Activated CD4-positive, alpha-beta memory T cell treated with anti-CD3 and anti-CD28 coated beads for 36 hours (primary cell): ENCODE data around the gene PPP2R5E. TPM values are rescaled to one million over a fixed set of nuclear protein-coding genes. Genes with fewer than 3 reads are reported as not detected.

Experiments used
- CTCF ChIA-PET: fragments of 350-600 bp; sonication (Branson Sonifier 250); formaldehyde crosslinking; loops from one replicate; lab custom pipeline; 2021; ENCODE audit warnings: antibody characterized with exemption, inconsistent platforms; lab: Charles Lee
- POLR2A ChIA-PET: fragments of 350-600 bp; sonication (Branson Sonifier 250); formaldehyde crosslinking; loops from one replicate; lab custom pipeline; 2021; ENCODE audit warnings: antibody characterized with exemption; lab: Charles Lee
- DNase-seq: peaks from one replicate; pipeline ENCODE4 v3.0.0-alpha.2; 2020
- H3K27ac Mint-ChIP-seq: one replicate; pipeline ENCODE4 v1.8.0; 2021; ENCODE audit warnings: mixed read lengths
- H3K27me3 Mint-ChIP-seq: one replicate; pipeline ENCODE4 v1.8.0; 2021; ENCODE audit warnings: mixed read lengths
- H3K36me3 Mint-ChIP-seq: one replicate; pipeline ENCODE4 v1.8.0; 2021; ENCODE audit warnings: mixed read lengths
- H3K4me1 Mint-ChIP-seq: one replicate; pipeline ENCODE4 v1.8.0; 2021; ENCODE audit warnings: low read depth, mixed read lengths
- H3K4me3 Mint-ChIP-seq: one replicate; pipeline ENCODE4 v1.8.0; 2021; ENCODE audit warnings: mild to moderate bottlenecking, mixed read lengths
- H3K9me3 Mint-ChIP-seq: one replicate; pipeline ENCODE4 v1.8.0; 2021; ENCODE audit warnings: mixed read lengths
- intact Hi-C: fragments of 100-400 bp; cut with micrococcal nuclease; formaldehyde crosslinking; loops from one replicate; pipeline ENCODE4 v1.15.1; 2023
- total RNA-seq, 2 experiments: library from RNA; stranded (reverse); gene quantifications; one replicate each; pipeline ENCODE4 v1.2.3, GENCODE V29; 2021

PPP2R5E gene
- total RNA-seq, 2 experiments from 2014 or later: 37.7 to 37.8 TPM

DNA sequence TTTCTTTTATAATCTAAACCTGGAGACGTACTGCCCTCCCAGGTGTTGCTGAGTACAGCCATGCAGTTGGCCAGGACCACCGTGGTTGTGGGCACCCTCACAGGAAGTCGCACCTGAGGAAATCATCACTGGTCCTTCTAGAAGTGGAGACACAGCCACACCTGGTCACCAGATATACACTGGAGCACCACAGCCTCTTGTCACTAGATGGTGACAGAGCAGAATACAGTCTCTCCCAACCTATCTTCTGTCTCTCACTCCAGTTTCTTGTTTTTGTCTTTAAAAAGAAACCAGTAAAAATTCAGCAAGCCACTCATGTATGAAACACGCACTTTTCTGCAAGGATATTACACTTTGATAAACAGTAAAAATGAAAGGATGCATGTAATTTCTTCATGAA, 181.4 kb downstream of the PPP2R5E start:
- Mint-ChIP-seq H3K4me3 (no peak overlapping the region), H3K27me3 (peaks cover 7% of the 10 kb centered on the region), H3K4me1 (no peaks in the 10 kb centered on the region), H3K27ac (no peak overlapping the region), H3K36me3 (no peaks in the 10 kb centered on the region), H3K9me3 (peaks cover 11% of the 10 kb centered on the region)
- no peak for DNase-seq
- intact Hi-C loops: no loop called here
- ChIA-PET POLR2A (no interaction called here), CTCF (no interaction called here)

DNA sequence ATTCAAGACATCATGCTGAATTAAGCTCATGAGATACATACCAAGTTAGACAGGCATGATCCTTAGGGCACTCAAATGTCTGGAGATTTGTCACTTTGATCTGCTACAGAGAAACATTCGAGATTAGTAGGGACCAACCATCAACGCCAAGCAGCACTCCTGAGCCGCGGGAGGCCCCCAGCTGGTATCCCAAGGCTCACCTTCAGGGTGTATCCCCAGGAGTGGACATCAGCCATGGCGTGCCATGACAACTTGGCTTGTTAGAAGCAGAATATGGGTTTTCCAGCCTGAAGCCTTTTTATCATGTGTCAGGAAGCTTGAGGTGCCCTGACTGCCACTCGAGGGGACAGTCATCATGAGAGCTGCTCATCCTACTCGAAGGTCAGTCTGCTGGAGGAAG, 185.3 kb downstream of the PPP2R5E start:
- intact Hi-C loops: no loop called here
- CTCF ChIA-PET: no interaction called here
- H3K36me3 Mint-ChIP-seq: no peaks in the 10 kb centered on the region

GRCh38 chr14:63345826-63346225, 197.4 kb downstream of the PPP2R5E start:
- Mint-ChIP-seq H3K36me3 (no peaks in the 10 kb centered on the region), H3K27me3 (peaks cover 9% of the 10 kb centered on the region), H3K9me3 (no peaks in the 10 kb centered on the region), H3K27ac (no peak overlapping the region), H3K4me3 (no peak overlapping the region), H3K4me1 (no peaks in the 10 kb centered on the region)
- CTCF ChIA-PET: no interaction called here
- POLR2A ChIA-PET: no interaction called here
- DNase-seq: no peak
- intact Hi-C loops: no loop called here

More for the DNA sequence above, 185.3 kb downstream of the PPP2R5E start:
- H3K27ac Mint-ChIP-seq: no peak overlapping the region
- H3K27me3 Mint-ChIP-seq: peaks cover 13% of the 10 kb centered on the region
- POLR2A ChIA-PET: no interaction called here
- H3K9me3 Mint-ChIP-seq: no peaks in the 10 kb centered on the region
- no peaks in the 10 kb centered on the region for H3K4me1 Mint-ChIP-seq
- H3K4me3 Mint-ChIP-seq: no peak overlapping the region
- no peak for DNase-seq

DNA sequence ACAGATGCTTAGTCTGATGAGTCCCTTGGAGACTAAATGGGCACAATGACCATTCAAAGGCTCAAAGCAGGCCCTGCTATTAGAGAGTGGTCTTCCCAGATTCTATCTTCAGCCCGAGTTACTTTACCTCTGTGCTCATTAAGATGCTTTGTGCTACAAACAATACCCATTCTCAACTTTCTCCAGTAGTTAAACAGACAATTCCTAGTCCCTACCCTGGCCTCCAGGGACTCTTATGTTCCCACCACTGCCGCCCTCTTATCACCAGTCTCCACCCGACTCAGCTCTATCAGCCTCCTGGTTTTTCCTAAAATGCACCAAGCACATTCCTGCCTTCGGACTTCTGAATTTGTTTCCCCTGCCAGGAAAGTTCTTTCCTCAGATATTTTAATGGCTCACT, 198.8 kb downstream of the PPP2R5E start:
- POLR2A ChIA-PET: no interaction called here
- H3K4me3 Mint-ChIP-seq: no peak overlapping the region
- no peaks in the 10 kb centered on the region for H3K9me3 Mint-ChIP-seq
- no peaks in the 10 kb centered on the region for H3K36me3 Mint-ChIP-seq
- DNase-seq: no peak
- H3K27me3 Mint-ChIP-seq: peaks cover 15% of the 10 kb centered on the region
- intact Hi-C loops: no loop called here
- CTCF ChIA-PET: no interaction called here
- no peak overlapping the region for H3K27ac Mint-ChIP-seq
- H3K4me1 Mint-ChIP-seq: no peaks in the 10 kb centered on the region

DNA sequence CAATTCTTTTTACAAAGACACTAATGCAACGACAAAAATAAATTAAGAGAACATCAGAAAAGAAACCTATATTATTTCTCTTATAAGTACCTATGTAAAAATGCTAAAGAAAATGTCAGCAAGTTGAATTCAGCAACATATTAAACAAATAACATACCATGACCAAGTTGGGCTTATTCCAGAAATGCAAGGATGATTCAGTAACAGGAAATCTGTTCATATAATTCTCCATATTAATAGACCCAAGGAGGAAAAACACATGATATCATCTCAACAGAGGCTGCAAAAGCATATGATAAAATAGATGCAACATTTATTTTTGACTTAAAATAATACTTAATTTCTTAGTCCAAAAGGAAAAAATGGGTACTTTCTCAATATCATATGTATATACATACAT, 199.3 kb downstream of the PPP2R5E start:
- ChIA-PET POLR2A (no interaction called here), CTCF (no interaction called here)
- H3K9me3 Mint-ChIP-seq: no peaks in the 10 kb centered on the region
- DNase-seq: no peak
- peaks cover 15% of the 10 kb centered on the region for H3K27me3 Mint-ChIP-seq
- no peaks in the 10 kb centered on the region for H3K36me3 Mint-ChIP-seq
- no peaks in the 10 kb centered on the region for H3K4me1 Mint-ChIP-seq
- intact Hi-C loops: no loop called here
- H3K27ac Mint-ChIP-seq: no peak overlapping the region
- no peak overlapping the region for H3K4me3 Mint-ChIP-seq

DNA sequence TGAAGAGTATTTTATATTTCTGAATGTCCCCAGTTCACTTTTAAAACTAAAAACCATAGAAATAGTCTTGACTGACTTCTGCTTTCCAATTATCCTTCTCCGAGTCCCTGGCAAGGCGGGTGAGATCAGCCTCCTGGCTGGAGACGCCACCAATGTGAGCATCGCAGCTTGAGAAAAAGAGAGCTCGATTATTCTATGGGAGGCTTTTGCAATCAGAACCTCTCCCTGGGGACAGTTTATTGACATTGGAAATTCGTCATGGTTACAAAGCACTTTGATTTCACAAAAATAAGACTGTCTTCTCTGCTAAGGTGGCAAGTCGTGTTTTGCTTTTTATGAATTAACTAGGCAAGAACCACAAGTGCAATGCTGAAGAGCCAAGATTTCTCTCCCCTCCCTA, 200.8 kb downstream of the PPP2R5E start:
- H3K9me3 Mint-ChIP-seq: no peaks in the 10 kb centered on the region
- POLR2A ChIA-PET: no interaction called here
- H3K36me3 Mint-ChIP-seq: no peaks in the 10 kb centered on the region
- CTCF ChIA-PET: no interaction called here
- H3K27me3 Mint-ChIP-seq: peaks cover 16% of the 10 kb centered on the region
- DNase-seq: no peak
- H3K4me1 Mint-ChIP-seq: no peaks in the 10 kb centered on the region
- H3K4me3 Mint-ChIP-seq: no peak overlapping the region
- intact Hi-C loops: no loop called here
- no peak overlapping the region for H3K27ac Mint-ChIP-seq

GRCh38 chr14:63328787-63329737, 214.1 kb downstream of the PPP2R5E start:
- Mint-ChIP-seq H3K27me3 (peaks cover 20% of the 10 kb centered on the region), H3K9me3 (no peaks in the 10 kb centered on the region), H3K4me3 (no peak overlapping the region), H3K4me1 (no peaks in the 10 kb centered on the region), H3K27ac (no peak overlapping the region), H3K36me3 (no peaks in the 10 kb centered on the region)
- CTCF ChIA-PET: no interaction called here
- POLR2A ChIA-PET: no interaction called here
- DNase-seq: no peak
- intact Hi-C loops: no loop called here

DNA sequence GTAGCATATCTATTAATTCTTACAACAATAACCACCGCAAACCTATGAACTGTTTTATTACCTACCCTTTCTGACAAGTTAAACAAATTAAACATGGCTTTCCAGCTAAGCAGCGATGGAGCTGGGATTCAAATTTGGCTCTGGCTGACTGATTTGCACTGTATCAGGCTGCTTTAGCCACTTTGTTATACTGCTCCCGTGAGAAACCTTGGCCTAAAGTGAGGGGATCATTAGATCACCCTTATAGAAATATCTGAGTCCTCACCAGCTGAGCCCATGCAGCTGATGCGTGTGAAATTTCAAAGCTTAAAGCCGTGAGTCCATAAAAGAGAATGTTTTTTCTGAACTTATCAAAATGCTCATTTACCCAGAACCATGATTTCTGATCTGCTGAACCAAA, 216.3 kb downstream of the PPP2R5E start:
- no peak overlapping the region for H3K4me3 Mint-ChIP-seq
- H3K27ac Mint-ChIP-seq: no peak overlapping the region
- no peak for DNase-seq
- ChIA-PET CTCF (no interaction called here), POLR2A (no interaction called here)
- H3K27me3 Mint-ChIP-seq: peaks cover 16% of the 10 kb centered on the region
- no peaks in the 10 kb centered on the region for H3K36me3 Mint-ChIP-seq
- intact Hi-C loops: no loop called here
- no peaks in the 10 kb centered on the region for H3K4me1 Mint-ChIP-seq
- no peaks in the 10 kb centered on the region for H3K9me3 Mint-ChIP-seq

DNA sequence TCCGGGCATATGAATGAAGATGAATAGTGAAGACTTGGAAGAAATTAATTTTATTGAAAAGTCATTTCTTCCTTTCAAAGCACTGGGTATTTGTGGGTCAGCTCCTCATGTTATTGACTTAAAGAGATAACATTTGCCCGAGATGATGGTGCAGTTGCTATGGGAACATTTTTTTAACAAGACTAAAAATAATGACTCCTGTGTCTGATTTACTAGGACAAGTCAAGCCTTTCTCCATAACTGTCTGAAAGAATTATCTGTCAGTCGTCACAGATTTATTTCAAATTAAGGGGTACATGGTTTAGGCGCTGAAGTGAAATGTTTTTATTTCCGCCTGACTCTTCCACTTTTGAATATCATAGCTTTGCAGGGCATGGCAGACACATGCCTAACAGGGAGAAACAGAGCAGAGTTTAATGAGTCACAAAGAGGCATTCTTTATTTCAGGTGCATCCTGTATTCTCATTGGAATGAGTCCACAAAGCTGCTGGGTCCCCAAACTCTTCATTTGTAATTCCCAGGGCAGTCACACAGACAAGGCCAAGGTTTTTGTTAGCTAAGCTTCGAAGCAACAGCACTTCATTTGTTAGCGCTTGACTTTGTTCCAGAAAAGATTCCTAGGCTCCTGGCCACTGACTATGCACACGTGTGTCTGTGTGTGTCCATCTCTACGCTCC, 220.1 kb downstream of the PPP2R5E start:
- no peak for DNase-seq
- H3K9me3 Mint-ChIP-seq: no peaks in the 10 kb centered on the region
- H3K4me1 Mint-ChIP-seq: no peaks in the 10 kb centered on the region
- H3K27me3 Mint-ChIP-seq: peaks cover 10% of the 10 kb centered on the region
- intact Hi-C loops: no loop called here
- no peak overlapping the region for H3K4me3 Mint-ChIP-seq
- H3K27ac Mint-ChIP-seq: no peak overlapping the region
- ChIA-PET CTCF (interaction anchor here (1.1 kb wide), 1 partner anchor 15 kb away, joined by 3 read pairs; no protein-coding TSS in a partner anchor), POLR2A (no interaction called here)
- no peaks in the 10 kb centered on the region for H3K36me3 Mint-ChIP-seq

- no peak for DNase-seq
- H3K4me3 Mint-ChIP-seq: no peak overlapping the region
- peaks cover 13% of the 10 kb centered on the region for H3K27me3 Mint-ChIP-seq
- intact Hi-C loops: no loop called here
- no peak overlapping the region for H3K27ac Mint-ChIP-seq
- no peaks in the 10 kb centered on the region for H3K9me3 Mint-ChIP-seq
- CTCF ChIA-PET: interaction anchor here (1.1 kb wide), 1 partner anchor 14 kb away, joined by 3 read pairs; no protein-coding TSS in a partner anchor
- POLR2A ChIA-PET: no interaction called here
- no peaks in the 10 kb centered on the region for H3K36me3 Mint-ChIP-seq
- no peaks in the 10 kb centered on the region for H3K4me1 Mint-ChIP-seq
These were observed 220.7 kb downstream of the PPP2R5E start for GRCh38 chr14:63322472-63322871.
